GM23338 (cell line): Measurements from ENCODE around the gene FAM111A.

Experiments
- CTCF ChIP-seq, 2 experiments: fragments of 200-600 bp in 1 of 2; sonication (generic) in 1 of 2; conservative IDR thresholded peaks; 2 replicates each; pipeline versions ENCODE4 v1.5.1 to v1.6.1; 2016 to 2017; ENCODE audit warnings: antibody characterized with exemption in 2 of 2, low read depth in 2 of 2, mild to moderate bottlenecking in 2 of 2, moderate library complexity in 1 of 2
- EZH2 ChIP-seq: fragments of 200-600 bp; sonication (generic); IDR thresholded peaks from one replicate; pipeline ENCODE4 v1.8.0; 2017; ENCODE audit warnings: antibody characterized with exemption, mild to moderate bottlenecking, low read depth; ENCODE audit not compliant: unreplicated experiment

- peak; percentile 78 to 93 for TF ChIP-seq CTCF (conservative IDR thresholded peaks at IDR 0.05; ENCODE audit: low read depth in 2 of 2)
- no peak for TF ChIP-seq EZH2
Observed at GRCh38 chr11:59171508-59172322, 29.1 kb downstream of the FAM111A start, which contains the start of gene DTX4.
